RWPE2 (cell line): Measurements from ENCODE around the gene SWSAP1.
"Not testable (repeated sequence)": the region's sequence is repeated elsewhere in the genome, so short reads cannot be mapped to it uniquely, and the experiment has no call there.

Experiments used
- ATAC-seq: fragments of 200-7000 bp; cut with Tn5 transposase; 3 replicates; pipeline ENCODE4 v1.9.1; 2021; ENCODE audit warnings: low read depth
- DNase-seq: peaks from one replicate; pipeline ENCODE4 v3.0.0-alpha.2; 2020; ENCODE audit warnings: low spot score
- H3K27ac ChIP-seq: fragments of 450-650 bp; 2 replicates; pipeline ENCODE4 v1.5.1; 2017; ENCODE audit warnings: mild to moderate bottlenecking; ENCODE audit not compliant: poor library complexity, severe bottlenecking
- H3K27me3 ChIP-seq: fragments of 250-450 bp; sonication (Bioruptor Pico); 2 replicates; pipeline ENCODE4 v1.5.1; 2021; ENCODE audit warnings: mild to moderate bottlenecking, moderate library complexity; ENCODE audit not compliant: insufficient read depth, poor library complexity, severe bottlenecking
- H3K36me3 ChIP-seq: fragments of 250-450 bp; sonication (Bioruptor Pico); 2 replicates; pipeline ENCODE4 v1.5.1; 2020; ENCODE audit warnings: low read depth, mild to moderate bottlenecking, moderate library complexity
- H3K4me1 ChIP-seq: fragments of 250-450 bp; sonication (Bioruptor Pico); 2 replicates; pipeline ENCODE4 v1.5.1; 2021; ENCODE audit warnings: mild to moderate bottlenecking, moderate library complexity; ENCODE audit not compliant: insufficient read depth, poor library complexity, severe bottlenecking
- H3K4me3 ChIP-seq: fragments of 250-450 bp; sonication (Bioruptor Pico); 2 replicates; pipeline ENCODE4 v1.5.1; 2021; ENCODE audit warnings: mild to moderate bottlenecking, moderate library complexity; ENCODE audit not compliant: severe bottlenecking
- H3K9me3 ChIP-seq: fragments of 250-450 bp; sonication (Bioruptor Pico); 2 replicates; pipeline ENCODE4 v1.5.1; 2021; ENCODE audit warnings: mild to moderate bottlenecking, moderate library complexity; ENCODE audit not compliant: severe bottlenecking
- CTCF ChIP-seq: fragments of 450-650 bp; IDR thresholded peaks from one replicate; pipeline ENCODE4 v1.5.1; 2017; ENCODE audit warnings: mild to moderate bottlenecking, moderate library complexity; ENCODE audit not compliant: poor library complexity, severe bottlenecking

The SWSAP1 gene

GRCh38 chr19:11331502-11331901 is 43.0 kb upstream of the SWSAP1 start:
- Histone ChIP-seq H3K9me3 (no peaks in the 10 kb centered on the region), H3K36me3 (peaks cover 83% of the 10 kb centered on the region), H3K4me1 (no peaks in the 10 kb centered on the region), H3K27ac (no peak overlapping the region), H3K4me3 (no peak overlapping the region), H3K27me3 (no peaks in the 10 kb centered on the region)
- DNase-seq (no peak), ATAC-seq (no peak)
- TF ChIP-seq CTCF, result no peak

GRCh38 chr19:11332822-11333221 is 41.6 kb upstream of the SWSAP1 start:
- Histone ChIP-seq H3K36me3 (peaks cover 82% of the 10 kb centered on the region), H3K27ac (no peak overlapping the region), H3K4me1 (no peaks in the 10 kb centered on the region), H3K9me3 (no peaks in the 10 kb centered on the region), H3K27me3 (no peaks in the 10 kb centered on the region), H3K4me3 (no peak overlapping the region)
- DNase-seq, result no peak
- no peak for ATAC-seq
- TF ChIP-seq CTCF, result no peak

GRCh38 chr19:11333838-11334237 is 40.6 kb upstream of the SWSAP1 start:
- H3K27me3 ChIP-seq, H3K27ac ChIP-seq, H3K4me1 ChIP-seq, DNase-seq, H3K4me3 ChIP-seq, H3K9me3 ChIP-seq, ATAC-seq: not testable (repeated sequence)
- H3K36me3 ChIP-seq, result peaks cover 74% of the 10 kb centered on the region

- H3K27ac ChIP-seq, result no peak overlapping the region
- no peaks in the 10 kb centered on the region for H3K9me3 ChIP-seq
- H3K36me3 ChIP-seq, result peaks cover 57% of the 10 kb centered on the region
- ATAC-seq (no peak), DNase-seq (no peak)
- no peaks in the 10 kb centered on the region for H3K4me1 ChIP-seq
- no peaks in the 10 kb centered on the region for H3K27me3 ChIP-seq
- H3K4me3 ChIP-seq, result no peak overlapping the region
- no peak for TF ChIP-seq CTCF
Observed at GRCh38 chr19:11335449-11336146, 38.9 kb upstream of the SWSAP1 start.

- no peaks in the 10 kb centered on the region for H3K9me3 ChIP-seq
- no peak overlapping the region for H3K27ac ChIP-seq
- TF ChIP-seq CTCF, result no peak
- no peaks in the 10 kb centered on the region for H3K4me1 ChIP-seq
- no peak for ATAC-seq
- no peaks in the 10 kb centered on the region for H3K27me3 ChIP-seq
- no peak overlapping the region for H3K4me3 ChIP-seq
- peaks cover 50% of the 10 kb centered on the region for H3K36me3 ChIP-seq
- DNase-seq, result no peak
Observed at GRCh38 chr19:11337080-11337479, 37.4 kb upstream of the SWSAP1 start.
